SK-MEL-5 (cell line): ENCODE results near the gene HYCC1. TPM values are rescaled to one million over a fixed set of nuclear protein-coding genes. Genes with fewer than 3 reads are reported as not detected.

ENCODE experiments used
- DNase-seq: peaks from one replicate; pipeline ENCODE4 v3.0.0-alpha.2; 2016; ENCODE audit warnings: low read depth, low spot score
- in situ Hi-C: cut with HindIII; loops from 2 replicates; pipeline ENCODE4 v1.10.0; 2016; ENCODE audit warnings: low sequenced_read_pairs, high pct_unique_total_duplicates, low pct_unique_long_range_greater_than_20kb
- total RNA-seq: library from RNA; depleted of rRNA; stranded (reverse); fragments of >200 nt; shearing (Covaris generic); gene quantifications from 2 replicates; pipeline ENCODE4 v1.2.3, GENCODE V29; 2014

Gene HYCC1
- total RNA-seq, 1 experiment from 2014 or later: 136 TPM

DNA sequence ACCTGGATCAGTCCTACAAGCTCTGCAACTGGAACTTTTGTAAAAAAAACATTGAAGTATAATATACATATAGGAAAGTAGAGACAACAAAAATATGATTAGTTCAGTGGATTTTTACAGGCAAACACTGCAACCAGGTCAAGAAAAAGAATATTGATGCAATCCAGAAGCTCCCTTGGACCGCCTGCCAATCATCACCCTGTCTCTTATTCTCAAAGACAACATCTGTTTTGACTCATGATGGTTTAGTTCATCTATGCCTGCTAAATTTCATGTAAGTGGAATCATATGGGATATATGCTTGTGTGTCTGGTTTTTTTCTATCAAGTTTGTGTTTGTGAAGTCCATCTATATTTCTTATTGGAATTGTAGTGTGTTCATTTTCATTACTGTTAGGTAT lies 7.7 kb upstream of the HYCC1 start:
- in situ Hi-C loops: no loop called here
- DNase-seq: no peak

DNA sequence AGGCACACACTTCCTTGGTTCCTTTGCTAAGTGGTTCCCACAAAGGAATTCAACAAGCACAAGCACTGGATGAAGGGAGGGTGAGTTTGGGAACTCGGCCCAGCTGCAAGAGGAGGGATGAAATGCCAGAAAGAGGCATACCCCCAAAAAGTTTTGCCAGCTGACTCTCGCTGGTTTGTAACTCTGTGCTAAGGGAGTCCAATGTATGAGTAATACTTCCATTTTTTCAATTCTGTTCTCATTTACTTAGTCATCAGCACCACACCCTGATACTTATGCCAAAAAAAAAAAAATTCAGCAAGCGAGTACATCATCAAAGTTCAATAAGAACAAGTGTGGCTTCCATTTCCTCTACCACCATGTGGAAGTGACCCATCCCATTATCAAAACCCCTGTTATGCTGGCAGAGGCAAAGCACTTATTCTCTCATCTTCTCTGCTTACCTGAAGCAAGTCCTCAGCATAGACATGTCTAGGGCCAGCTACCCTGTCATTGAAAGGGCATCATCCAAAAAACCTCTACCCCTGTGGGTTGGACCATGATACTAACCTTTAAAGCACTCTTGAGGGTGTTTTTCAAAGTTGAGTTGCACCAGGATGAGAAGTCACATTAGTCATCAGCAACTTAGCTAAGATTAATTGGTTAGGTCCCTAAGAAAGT lies 6.9 kb upstream of the HYCC1 start:
- no peak for DNase-seq
- in situ Hi-C loops: no loop called here

DNA sequence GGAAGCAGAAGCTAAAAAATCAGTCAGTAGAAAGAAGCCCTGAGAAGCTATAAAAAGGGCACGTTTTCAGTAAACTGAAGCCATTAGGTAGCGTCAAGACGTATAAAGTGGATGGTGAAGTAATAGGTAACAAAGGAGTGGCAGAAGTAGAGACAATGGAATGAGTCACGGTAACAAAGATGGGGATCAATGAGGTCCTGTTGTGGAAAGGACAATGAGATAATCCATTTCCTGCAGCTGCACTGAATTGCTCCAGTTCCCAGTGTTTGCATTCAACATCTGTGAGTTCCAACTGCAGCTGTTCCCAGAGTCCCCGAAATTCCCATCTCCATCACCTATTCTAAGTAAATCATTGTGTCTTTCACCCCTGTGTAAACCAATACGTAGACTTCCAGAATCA lies 4.8 kb upstream of the HYCC1 start:
- no peak for DNase-seq
- in situ Hi-C loops: no loop called here

DNA sequence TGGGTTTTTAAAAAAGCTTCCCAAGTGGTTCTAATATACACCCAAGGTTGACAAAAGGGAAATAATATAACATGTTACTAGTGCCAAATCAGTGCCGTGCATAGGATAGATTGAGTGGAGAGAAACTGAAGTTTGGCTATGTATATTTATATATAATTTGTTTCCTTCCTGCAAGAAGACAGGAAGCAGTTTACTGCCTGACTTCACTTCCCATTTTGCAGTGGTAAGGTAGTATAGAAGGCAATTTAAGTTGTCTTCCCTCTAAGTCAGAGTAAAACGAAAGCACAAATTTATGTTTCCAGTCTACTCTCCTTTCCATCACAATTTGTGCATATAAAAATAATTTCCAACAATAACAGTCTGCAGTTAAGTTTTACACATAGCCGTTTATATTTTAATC lies 3.4 kb upstream of the HYCC1 start:
- no peak for DNase-seq
- in situ Hi-C loops: no loop called here

DNA sequence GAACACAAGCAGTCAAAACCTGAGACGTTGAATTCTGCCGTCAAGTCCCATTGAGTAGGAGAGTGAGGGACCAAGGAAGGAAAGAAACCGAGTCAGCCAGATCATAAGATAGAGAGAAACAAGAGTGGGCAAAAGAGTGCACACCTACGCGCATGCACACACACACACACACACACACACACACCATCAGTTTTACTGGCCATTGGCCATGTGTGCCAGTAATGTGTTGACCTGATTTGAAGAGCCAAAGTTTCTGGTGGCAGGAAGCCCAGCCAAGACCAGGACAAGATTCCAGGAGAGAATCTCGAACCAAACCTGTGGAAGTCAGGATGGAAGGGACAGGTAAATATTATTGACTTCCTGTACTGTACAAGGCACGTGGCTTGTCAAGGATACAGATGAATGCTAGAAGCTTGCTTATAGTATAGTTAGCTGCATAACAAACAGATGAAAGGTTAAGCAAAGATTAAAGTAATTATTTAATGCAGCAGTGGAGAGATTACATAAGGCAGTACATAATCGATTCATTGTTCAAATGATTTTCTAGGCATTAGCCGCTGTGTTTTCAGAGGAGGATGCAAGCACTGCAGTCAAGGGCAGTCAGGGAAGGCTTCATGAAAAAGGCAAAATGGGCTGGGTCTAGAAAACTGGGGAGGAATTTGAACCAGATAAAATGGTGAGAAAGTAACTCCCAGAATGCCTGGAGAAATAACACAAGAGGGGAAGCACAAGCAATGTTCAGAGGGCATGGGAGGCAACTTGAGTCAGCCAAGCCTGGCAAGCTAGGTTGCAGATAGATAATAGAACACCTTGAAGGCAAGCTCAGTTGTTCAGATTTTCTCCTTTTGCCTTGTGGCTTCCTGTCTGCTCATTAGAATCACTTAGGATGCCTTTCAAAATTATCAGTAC lies 2.7 kb upstream of the HYCC1 start:
- DNase-seq: no peak
- in situ Hi-C loops: no loop called here

DNA sequence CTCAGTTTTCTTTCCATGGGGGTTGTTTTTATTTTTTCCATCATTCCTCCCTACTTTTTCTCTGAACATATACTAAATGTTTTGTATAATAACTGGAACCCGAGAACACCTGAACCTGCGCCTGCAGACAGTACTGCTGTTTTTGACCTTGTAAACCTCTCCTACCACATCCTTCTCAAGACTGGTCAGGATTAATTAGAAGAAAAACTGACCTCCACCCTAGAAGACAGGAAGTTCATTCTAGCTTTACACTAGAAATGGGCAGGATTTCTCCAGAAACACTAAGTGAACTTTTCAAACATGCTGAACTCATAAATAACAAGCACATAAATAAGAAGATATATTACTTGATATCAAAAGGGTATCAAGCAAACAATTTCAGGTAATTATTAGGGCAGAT lies 751 bp upstream of the HYCC1 start:
- no peak for DNase-seq
- in situ Hi-C loops: no loop called here

DNA sequence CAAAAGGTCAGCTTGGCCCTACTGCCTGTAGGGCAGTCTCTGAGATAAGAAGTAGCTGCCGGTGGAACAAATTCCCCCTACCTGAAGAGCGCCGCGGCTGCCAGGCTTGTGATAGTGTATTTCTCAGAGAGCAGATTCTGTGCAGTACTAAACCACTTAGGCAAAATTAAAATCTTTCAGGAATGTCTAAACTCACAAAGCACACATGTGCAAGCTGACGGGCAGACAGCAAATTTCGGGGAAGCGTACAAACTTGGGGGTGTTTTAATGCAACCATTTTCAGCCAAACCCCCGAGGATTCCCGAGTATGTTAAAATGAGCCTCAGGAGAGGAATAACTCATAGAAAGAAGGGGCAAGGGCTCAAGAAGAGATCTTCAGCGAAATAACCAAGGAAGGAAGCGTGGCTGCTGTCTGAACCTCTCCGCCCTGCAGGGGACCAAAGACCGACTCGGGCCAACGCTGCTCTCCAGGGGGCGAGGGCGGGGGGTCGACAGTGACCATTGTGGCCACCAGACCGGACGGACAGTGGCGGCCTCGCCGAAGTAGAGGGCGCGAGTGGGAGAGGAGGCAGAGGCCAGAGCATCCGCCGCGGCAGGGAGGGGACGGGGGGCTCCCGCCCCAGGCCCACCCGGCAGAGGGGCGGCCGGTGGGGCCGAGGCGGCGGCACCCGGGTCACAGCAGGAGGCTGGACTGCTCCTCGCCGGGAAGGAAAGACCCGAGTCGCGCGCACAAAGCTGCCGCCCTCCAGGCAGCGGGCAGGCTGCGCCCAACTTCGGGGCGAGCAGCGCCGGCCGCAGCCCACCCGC lies 819 bp downstream of the HYCC1 start:
- in situ Hi-C loops: no loop called here
- peak; percentile 35 for DNase-seq

DNA sequence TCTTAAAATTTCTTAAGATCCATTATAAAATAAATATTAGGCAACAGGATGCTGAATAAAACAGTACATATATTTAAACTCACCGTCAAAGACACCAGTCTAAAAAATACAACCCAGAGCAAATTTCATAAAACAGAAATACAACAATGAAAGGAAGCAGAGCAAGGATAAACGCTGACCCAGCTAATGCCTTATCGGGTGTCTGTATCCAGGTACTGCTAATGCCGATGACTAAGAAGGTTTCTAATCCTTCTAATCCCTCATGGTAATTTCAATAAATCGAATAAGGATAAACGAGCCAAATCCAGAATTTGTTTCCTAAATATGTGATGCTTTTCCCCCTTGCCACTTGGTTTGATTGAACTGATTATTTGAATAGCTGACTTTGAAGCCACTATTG lies 1.7 kb downstream of the HYCC1 start:
- in situ Hi-C loops: no loop called here
- no peak for DNase-seq

DNA sequence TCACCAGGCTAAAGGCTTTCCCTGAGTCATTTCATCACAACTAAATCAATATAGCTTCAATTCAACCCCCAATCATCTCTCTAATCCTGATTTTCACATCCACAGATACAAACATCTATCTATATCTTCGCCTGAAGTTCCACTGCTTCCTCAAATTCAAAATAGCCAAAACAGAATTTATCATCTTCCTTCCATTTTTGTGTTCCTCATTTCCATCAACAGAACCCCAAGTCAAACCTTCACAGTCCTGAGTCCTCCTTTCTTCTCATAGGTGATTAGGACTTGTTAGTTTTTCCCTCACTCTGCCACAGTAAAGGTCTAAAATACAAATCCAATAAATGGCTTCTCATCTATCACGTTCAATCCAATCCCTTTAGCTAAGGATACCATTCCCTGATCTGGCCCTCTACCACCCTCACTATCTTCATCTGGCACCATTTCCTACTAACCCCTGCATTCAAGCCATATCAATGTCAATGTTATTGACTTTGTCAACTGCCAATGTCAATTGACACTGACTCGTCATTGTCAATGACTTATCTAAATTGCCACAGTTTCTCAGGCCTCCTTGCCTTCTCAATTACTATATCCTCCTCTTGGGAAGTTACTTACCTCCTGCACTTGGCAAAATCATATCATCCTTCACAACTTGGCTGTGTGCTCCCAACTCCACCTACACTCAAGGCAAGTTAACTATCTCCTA lies 2.6 kb downstream of the HYCC1 start:
- in situ Hi-C loops: no loop called here
- DNase-seq: no peak

DNA sequence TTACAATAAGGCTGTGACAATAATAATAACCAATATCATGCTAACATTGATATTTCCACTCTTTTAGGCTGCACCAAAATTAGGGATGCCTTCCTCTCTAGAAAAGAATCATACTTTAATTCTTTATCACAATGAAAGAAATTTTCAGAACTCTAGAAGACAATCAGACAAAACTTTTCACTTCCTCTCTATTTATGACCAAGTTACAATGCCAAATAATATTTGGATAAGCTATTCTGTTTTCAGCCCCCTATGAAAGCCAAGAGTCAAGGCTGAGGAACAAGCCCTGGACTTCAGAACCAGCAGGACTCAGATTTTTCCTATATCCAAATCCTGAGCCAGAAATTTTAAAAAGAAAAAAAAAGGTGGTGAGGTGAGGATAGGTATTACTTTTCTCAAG lies 4.6 kb downstream of the HYCC1 start:
- no peak for DNase-seq
- in situ Hi-C loops: no loop called here

DNA sequence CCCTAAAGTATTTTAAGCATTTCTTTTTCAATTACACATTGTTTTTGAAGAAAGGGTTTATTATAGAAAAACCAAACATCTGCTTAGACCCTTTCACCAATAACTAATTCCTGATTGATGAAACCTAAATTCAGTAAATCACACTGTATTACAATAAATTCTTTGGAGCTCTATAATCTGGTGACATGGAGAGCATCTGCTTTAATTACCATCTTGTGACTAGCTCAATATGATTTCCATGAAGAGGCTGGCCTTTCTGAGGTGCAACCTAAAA lies 9.7 kb downstream of the HYCC1 start:
- peak; percentile 29 for DNase-seq
- in situ Hi-C loops: no loop called here

DNA sequence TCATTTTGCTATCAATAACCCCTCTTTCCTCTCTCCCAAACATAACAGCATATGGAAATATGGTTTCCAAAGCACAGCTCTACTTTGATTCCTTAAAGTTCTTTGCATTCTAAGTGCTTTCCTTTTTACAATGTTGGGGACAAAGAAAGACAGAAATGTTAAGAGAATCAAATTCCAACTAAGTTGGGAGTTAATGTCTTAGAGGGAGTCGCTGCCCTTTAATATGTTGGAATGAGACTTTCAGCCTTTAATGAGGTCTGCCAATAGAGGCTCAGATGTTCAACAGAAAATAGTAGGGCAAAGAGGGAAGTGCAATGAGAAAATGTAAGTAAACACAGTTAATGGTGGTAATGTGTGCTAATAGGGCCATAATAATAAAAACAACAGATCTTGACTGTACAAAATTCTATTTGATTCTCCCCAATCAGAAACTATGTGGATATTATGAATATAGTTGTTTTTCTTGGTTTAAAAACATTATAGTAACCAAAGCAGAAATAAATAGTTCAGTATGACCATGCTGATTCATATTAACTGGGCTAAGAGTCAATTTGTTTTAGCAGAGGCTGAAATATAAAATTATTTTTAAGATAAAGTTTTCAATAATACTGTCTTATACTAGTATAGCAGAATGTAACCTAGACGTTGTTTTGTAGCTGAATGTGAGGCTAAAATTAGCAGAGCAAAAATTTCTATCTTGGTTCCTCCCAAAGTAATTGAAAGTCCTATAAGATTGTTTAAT lies 10.3 kb downstream of the HYCC1 start:
- no peak for DNase-seq
- in situ Hi-C loops: no loop called here

DNA sequence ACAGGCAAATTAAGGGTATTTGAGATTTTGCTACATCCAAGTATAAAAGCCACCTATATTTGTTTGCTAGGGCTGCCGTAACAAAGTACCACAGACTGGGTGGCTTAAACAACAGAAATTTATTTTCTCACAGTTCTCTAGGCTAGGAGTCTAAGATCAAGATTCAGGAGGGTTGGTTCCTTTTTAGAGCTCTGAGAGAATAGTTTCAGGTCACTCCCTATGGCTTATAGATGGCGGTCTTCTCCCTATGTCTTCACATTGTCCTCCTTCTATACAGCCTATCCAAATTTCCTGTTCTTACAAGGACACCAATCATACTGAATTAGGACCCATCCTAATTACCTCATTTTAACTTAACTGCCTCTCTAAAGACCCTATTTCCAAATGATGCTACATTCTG lies 11.2 kb downstream of the HYCC1 start:
- DNase-seq: no peak
- in situ Hi-C loops: no loop called here

DNA sequence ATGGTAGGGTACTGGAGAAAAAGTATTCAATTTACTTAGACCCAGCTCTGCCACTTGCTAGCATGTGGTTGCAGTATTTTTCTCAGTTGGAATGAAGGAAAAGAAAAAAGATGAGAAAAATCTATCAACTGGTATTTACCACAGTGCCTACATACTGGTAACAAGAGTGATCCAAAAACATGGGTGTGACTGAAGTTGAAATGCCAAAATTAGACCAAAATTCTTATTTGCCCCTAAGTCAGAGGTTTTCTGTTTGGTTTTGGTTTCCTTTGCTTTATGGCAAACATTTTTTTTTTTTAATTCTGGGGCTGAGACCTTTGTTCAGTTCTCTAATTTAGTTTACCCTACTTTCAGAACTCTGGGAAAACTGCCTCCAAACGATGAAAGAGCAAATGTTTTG lies 12.3 kb downstream of the HYCC1 start:
- no peak for DNase-seq
- in situ Hi-C loops: no loop called here

DNA sequence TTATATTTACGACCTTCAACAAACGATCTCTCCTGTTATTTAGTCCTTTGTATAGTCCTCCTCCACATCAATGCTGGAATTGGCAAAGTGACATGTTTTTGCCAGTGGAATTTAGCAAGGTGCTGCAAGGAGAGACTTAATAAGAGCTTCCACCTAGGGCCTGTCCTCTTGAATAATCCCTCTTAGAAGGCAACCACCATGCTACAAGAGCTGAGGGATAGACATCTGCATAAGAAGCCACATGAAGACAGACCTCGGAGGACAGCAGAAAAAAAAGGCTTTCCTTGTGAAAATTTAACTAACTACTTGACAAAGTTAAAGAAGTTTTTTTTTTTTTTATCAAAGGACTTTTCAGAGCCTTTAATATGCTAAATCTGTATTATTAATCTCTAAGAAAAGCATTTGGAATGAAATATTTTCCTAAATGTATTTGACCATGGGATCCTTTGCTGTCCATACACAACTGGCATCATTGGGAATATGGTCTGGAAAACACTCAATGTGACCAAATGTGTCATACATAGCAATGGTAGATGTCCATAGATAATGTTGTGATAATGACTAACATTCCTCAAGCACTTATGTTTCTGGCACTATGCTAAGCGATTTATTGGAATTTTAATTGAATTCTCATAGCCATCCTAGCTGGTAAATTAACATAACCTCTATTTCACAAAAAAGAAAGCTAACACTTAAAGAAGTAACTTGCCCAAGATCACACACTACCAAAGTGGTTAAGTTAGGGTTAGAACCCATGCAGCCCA lies 13.2 kb downstream of the HYCC1 start:
- in situ Hi-C loops: no loop called here
- no peak for DNase-seq

DNA sequence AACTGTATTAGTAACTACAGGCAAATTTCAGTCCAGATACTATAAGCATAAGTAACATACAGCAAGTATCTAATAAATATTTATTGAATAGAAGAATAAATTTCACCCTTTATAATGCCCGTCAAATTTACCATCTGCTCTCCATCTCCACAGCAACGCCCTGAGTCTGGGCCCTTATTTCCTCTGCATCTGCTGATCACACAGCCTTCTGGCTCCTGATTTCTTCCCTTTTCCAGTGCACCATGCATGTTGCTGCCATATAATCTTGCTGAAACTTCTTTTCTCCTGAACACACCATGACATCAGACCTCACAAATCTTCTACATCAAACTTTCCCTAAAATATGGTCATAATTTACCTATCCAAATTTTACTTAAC lies 15.4 kb downstream of the HYCC1 start:
- no peak for DNase-seq
- in situ Hi-C loops: no loop called here
